Endothelial cell of umbilical vein (primary cell): ENCODE data around the gene KLHL11.

Source experiments
- EZH2 ChIP-seq: IDR thresholded peaks from 2 replicates; pipeline ENCODE4 v1.6.1; 2012; ENCODE audit warnings: borderline replicate concordance, low read depth, mild to moderate bottlenecking, moderate library complexity, low read length, inconsistent platforms; ENCODE audit not compliant: severe bottlenecking
- FOS ChIP-seq: IDR thresholded peaks from 2 replicates; pipeline ENCODE4 v1.6.1; 2011; ENCODE audit warnings: mild to moderate bottlenecking, low read length, moderate library complexity, borderline replicate concordance; ENCODE audit not compliant: insufficient read depth
- JUN ChIP-seq: IDR thresholded peaks from 2 replicates; pipeline ENCODE4 v1.6.1; 2011; ENCODE audit warnings: borderline replicate concordance, low read depth; ENCODE audit not compliant: insufficient read length, insufficient read depth
- POLR2A ChIP-seq: IDR thresholded peaks from 2 replicates; pipeline ENCODE4 v1.6.1; 2012; ENCODE audit warnings: low read depth, mild to moderate bottlenecking, control low read depth, low read length
- POLR2AphosphoS5 ChIP-seq: IDR thresholded peaks from 2 replicates; pipeline ENCODE4 v1.6.1; 2012; ENCODE audit warnings: low read depth, mild to moderate bottlenecking, control low read depth, low read length, moderate library complexity; ENCODE audit not compliant: insufficient read depth
- TF ChIP-seq, protein P1 (sequence below), 2 donors: IDR thresholded peaks; 1 replicate in 1 of 2; 2 replicates in 1 of 2; pipeline ENCODE4 v1.5.1; 2011; ENCODE audit warnings: low read length in 2 of 2, mild to moderate bottlenecking in 2 of 2, moderate library complexity in 2 of 2, control low read depth in 1 of 2, inconsistent platforms in 1 of 2, low read depth in 1 of 2; ENCODE audit not compliant: insufficient read depth in 1 of 2; ENCODE audit errors: extremely low read depth in 1 of 2
- TF ChIP-seq, protein P2 (sequence below): IDR thresholded peaks from 2 replicates; pipeline ENCODE4 v1.6.1; 2011; ENCODE audit not compliant: insufficient read depth, insufficient read length

DNA sequence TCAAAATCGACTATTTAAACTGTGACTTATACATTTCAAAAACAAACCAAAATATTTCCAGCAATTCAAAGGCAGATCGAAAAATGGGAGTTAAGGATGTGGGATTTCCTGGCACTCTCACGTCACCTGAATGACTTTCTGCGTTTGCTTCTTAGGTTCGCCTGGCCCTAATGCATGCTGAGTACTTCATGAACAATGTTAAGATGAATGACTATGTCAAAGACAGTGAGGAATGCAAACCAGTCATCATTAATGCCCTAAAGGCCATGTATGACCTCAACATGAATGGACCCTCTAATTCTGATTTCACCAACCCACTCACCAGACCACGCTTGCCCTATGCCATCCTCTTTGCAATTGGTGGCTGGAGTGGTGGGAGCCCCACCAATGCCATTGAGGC lies 20.3 kb downstream of the KLHL11 start:
- no peak for TF ChIP-seq EZH2
- TF ChIP-seq, protein P1, sequence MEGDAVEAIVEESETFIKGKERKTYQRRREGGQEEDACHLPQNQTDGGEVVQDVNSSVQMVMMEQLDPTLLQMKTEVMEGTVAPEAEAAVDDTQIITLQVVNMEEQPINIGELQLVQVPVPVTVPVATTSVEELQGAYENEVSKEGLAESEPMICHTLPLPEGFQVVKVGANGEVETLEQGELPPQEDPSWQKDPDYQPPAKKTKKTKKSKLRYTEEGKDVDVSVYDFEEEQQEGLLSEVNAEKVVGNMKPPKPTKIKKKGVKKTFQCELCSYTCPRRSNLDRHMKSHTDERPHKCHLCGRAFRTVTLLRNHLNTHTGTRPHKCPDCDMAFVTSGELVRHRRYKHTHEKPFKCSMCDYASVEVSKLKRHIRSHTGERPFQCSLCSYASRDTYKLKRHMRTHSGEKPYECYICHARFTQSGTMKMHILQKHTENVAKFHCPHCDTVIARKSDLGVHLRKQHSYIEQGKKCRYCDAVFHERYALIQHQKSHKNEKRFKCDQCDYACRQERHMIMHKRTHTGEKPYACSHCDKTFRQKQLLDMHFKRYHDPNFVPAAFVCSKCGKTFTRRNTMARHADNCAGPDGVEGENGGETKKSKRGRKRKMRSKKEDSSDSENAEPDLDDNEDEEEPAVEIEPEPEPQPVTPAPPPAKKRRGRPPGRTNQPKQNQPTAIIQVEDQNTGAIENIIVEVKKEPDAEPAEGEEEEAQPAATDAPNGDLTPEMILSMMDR (IDR thresholded peaks at IDR 0.05; ENCODE audit: extremely low read depth in 1 of 2, insufficient read depth in 1 of 2, low read depth in 1 of 2, low read length in 2 of 2): no peak
- TF ChIP-seq, protein P2, sequence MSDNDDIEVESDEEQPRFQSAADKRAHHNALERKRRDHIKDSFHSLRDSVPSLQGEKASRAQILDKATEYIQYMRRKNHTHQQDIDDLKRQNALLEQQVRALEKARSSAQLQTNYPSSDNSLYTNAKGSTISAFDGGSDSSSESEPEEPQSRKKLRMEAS: no peak
- no peak for TF ChIP-seq POLR2A
- TF ChIP-seq JUN: no peak
- no peak for TF ChIP-seq POLR2AphosphoS5
- no peak for TF ChIP-seq FOS
